Activated T-helper 1 cell treated with anti-CD3 and anti-CD28 coated beads, Interleukin-2, amount 50 U/mL, for 16 hours (primary cell): ENCODE results near the gene DLG2.
"Not testable (repeated sequence)": the region's sequence is repeated elsewhere in the genome, so short reads cannot be mapped to it uniquely, and the experiment has no call there.

Experiments
- DNase-seq, 2 donors: peaks; one replicate each; pipeline ENCODE4 v3.0.0-alpha.2; 2020; ENCODE audit warnings: low read depth in 1 of 2, low spot score in 1 of 2

DLG2 gene

DNA sequence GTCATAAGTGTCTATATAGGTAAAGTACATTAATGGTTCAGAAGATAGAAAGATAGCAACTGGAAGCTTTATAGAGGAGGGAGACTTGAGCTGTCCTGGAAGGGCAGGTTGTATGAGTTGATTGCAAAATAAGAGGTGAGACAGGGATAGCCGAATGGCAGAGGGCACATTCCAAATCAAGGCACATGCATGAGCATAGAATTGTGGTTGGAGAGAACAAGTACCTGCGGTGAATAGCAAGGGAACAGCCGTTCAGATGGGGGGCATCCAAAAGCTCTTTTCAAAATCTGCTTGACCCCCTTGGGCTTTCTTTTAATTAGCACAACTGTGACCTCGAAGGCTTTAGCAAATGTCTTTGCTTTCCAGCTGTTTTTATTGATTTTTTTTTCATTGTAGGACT lies 1868.0 kb downstream of the DLG2 start:
- no peak for DNase-seq

DNA sequence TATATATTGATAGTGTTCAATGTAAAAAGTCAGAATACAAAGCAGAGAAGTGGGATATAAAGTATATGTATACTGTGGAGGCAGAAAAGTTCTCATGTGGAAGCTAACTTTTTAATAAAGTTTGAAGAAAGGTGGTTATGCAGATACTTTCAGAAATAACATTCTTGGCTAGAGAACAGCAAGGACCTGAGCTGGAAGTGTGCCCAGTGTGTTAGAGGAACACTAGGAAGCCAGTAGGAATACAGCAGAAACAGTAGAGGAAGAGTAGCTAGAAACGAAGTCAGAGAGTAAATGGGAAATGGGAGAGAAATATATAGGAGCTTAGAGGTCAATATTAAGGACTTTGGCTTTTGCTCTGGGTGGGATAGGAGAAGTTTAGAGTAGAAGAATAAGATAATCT lies 1876.1 kb downstream of the DLG2 start:
- DNase-seq = no peak

DNA sequence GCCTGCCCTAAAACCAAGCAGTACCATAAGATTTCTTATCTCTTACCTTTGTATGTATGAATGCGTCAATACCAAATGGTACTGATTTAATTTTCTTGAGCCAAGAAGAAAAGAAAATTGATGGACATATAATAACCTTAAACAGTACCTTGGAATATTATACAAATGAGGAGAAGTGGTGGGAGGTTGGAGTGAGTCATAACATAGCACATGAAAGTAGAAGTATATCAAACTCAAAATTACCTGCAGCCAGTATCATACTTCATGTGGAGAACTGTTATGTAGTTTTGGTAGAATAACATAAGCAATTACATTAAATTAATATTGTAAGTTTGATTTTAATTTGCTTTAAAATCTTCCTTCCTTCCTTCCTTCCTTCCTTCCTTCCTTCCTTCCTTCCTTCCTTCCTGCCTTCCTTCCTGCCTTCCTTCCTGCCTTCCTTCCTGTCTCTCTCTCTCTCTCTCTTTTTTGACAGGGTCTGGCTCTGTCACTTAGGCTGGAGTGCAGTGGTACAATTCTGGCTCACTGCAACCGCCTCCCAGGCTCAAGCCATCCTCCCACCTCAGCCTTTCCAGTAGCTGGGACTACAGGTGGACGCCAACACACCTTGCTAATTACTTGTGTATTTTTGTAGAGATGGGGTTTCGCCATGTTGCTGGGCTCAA lies 1880.1 kb downstream of the DLG2 start:
- DNase-seq = no peak

DNA sequence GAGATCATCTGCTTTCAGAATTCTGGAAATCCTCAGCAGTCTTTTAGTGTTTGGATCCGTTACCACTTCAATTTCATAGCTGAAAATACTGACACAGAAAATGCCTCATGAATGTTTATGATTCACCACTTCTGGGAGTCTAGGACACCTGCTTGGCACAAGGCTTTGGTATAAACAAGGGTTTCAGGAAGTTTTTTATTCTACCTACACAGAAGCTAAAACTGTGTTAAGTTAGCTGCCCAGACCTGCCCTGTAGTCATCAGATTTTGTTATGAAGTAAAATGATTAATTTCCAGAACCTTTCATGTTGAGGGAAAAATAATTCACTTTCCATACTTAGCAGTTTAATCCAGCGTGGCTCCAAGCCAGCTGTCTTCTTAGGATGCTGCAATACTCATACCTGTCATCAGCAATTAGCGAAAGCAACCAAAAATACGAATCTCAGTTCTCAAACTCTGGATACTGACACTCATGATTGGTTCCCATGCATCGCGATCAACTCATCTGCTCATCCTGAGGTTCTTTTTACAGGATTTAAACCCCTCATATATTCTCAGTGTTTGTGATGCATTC lies 1882.4 kb downstream of the DLG2 start:
- no peak for DNase-seq

DNA sequence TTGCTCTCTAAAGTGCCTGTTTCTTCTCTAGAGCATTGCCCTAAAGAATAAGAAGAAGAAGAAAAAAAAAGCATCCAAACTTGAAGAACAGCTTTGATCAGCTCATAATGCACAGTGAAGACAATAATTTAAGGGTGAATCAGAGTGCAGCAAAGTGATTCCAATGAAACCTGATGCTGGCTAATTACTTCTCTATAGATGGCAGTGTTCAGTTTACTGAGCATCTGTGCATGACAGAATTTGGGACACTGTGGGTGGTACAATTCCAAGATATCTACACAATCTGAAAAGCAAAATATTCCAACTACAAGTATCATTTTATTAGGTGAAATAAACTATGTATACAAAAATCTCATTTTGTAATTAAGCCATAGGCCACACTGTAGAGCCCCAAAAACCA lies 1890.5 kb downstream of the DLG2 start:
- no peak for DNase-seq

DNA sequence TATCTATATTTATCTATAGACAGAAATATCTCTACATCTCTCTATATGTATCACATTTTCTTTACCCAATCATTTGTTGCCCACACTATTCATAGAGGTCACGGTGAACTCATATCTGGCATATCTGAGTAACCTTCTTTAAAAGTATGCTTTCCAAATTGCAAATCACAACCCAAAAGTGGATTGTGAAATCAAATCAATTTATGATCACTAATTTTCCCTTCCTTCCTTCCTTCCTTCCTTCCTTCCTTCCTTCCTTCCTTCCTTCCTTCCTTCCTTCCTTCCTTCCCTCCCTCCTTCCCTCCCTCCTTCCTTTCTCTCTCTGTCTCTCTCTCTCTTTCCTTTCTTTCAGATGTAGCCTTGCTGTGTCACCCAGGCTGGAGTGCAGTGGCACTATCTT lies 1893.0 kb downstream of the DLG2 start:
- DNase-seq = no peak

DNA sequence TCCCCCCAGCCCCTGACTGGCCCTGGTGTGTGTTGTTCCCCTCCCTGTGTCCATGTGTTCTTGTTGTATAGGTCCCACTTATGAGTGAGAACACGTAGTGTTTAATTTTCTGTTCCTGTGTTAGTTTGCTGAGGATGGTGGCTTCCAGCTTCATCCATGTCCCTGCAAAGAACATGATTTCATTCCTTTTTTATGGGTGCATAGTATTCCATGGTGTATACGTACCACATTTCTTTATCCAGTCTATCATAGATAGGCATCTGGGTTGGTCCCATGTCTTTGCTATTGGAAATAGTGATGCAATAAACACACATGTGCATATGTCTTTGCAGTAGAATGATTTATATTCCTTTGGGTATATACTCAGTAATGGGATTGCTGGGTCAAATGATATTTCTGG lies 1895.9 kb downstream of the DLG2 start:
- DNase-seq = not testable (repeated sequence)

DNA sequence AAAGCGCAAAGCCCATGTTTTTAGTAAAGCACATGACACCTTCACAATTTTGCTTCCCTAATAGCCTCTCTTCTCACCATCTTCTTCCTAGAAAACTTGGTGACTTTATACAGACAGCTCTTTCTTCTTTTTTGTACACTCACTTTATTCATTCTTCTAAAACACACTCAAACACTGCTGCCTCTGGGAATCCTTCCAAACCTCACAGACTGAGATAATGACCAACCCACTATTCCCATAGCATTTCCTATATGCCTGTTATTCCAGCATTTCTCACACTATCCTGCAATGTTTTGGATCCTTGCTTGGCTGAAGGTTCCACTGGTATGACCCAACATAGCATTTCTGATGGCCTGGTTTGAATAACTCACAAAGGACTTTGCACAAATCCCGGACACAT lies 1898.9 kb downstream of the DLG2 start:
- no peak for DNase-seq

DNA sequence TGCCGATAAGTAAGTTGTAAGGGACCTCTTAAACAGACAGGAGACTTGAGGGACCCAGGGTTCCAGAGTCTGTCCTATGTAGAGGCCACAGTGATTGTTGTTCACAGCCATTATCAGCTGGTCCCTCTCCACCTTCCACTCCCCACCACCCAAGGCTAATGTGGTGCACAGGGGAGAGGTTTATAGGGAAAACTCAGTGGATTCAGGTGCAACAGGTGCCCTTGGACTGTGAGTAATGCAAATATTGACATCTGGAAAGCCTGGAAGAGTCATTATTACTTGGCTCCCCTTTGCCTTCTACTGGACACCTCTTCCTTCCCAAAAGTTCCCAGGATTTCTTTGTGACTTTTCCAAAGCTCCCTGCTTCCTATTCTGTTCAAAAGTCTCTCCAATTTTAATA lies 1899.9 kb downstream of the DLG2 start:
- no peak for DNase-seq

DNA sequence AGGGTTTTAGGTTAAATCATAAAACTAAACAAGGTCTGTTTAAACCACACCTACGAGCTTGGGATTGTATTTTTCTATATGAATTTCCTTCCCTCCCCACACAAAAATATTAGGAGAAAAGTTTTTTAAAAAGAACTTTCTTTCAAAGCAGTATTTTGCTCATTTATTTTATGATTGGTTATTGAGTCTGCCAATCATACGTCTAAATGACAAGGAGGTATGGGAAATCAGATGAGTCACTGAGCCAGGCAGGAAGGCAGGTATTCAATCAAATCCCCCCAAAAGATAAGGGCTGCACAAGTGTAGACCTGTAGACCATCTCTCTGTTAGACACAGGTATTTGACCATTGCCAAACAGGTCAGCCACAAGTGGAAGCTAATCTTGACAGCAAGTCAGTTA lies 1900.8 kb downstream of the DLG2 start:
- DNase-seq = no peak

DNA sequence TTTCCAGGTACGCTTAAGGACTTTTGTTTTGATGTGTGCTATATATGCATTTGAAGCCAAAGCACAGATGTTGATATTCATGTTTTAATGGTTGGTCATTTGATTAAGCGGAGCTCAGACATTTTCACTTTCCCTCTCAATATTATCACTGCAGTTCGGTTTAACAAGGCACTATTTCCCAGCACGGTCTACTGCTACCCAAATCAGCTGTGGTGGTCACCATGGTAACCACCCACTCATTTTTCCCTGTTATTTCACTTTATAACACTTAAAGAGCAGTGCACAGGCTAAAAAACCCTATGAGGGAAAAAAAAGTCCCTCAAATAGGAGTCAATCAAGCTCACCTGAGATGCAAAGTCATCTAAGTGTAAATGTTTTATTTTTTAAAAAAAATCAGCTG lies 1901.4 kb downstream of the DLG2 start:
- DNase-seq = no peak

DNA sequence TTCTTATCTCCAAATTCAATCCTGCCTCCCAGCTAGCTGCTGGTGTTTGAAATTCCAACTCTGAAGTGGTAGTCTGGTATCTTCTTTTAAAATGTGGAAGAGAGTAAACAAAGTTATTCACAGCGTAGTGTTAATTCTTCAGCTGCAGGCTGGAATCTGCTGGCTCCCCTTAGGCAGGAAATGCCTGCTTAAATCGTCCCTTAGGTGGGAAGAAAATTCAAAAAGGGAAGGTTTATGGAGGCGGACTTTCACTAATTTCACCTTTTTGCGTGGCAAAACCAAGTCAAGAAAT lies 1901.9 kb downstream of the DLG2 start:
- no peak for DNase-seq

DNA sequence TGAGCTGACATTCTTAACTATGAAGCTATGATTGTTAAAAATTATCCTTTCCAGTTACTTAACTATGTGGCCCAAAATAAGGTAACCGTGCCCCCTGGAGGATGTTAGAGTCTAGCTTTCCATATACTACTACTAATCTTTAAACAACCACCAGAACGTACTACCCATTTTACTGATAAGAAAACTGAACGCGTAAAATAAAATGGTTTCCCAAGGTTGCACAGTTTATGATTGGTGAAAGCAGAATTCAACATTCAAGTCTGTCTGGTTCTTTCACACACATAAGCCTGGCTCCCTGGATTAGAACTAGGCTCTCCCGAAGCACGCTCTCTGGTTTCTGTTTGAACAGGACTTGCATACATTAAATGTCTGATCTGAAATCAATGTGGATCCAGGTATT lies 1903.1 kb downstream of the DLG2 start:
- no peak for DNase-seq

DNA sequence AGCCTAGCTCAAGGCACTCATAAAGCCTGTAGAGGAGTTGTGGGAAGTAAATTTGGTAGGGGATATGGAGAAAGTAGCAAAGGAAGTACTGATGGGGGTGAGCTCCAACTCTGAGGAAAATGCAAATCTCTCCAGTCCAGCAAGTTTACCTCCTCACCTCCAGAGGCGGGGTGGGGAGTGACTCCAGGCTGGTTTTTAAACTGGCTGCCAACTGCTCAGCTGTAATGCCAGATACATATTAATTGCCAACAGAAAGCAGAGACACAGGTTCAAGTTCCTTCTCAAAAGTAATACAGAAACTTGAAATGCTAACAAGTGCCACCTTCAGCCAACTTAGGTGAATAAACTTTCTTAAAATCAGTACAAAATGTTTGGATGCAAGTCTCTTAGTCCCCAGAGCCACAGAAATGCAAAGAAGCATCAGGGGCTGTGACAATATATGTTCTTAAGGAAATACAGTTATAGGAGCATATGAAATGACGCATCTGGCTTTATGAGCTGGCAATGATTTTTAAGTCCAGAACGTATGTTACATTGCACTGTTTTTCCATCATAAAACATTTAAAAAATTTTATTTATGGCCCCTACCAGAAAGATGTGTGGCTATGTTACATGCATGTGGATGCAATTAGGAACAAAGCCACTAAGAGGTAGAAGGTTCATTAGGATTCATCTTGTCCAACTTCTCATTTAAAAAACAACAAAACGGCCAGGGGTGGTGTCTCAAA lies 1904.6 kb downstream of the DLG2 start:
- DNase-seq = no peak

DNA sequence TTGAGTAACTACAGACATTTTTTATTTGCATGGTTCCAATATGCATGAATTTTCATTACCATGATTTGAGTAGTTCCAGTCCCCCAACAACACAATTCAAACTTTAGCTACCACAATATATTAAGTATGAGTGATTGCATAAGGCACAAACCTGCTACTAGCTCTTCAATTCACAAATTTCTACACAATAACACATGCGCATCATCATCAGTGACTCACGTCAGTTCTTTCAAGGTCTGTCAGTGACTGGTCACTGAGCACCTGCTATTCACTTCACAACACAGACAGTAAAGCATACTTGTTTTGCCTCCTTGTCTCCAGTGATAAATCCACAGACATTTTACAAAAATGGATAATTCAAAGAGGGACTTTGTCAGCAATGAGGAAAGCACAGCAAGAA lies 1905.9 kb downstream of the DLG2 start:
- no peak for DNase-seq

DNA sequence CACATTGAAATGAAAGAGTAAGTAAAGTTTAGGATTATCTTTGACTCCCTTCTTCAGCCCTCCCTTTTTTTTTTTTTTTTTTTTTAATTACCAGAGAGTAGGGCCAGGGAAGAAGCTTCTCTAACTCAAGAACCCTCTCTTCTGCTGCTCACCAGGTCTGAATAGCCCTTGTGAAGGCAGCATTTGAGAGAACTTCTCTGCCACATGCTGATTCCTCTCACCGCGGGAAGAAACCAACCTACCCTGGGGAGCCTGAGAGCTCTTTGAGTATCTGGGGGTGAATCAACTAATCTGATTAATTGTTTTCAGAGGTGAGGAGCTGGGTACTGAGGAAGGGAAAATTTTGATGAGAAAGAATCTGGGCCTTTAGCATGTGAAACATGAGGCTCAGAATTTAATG lies 1906.5 kb downstream of the DLG2 start:
- DNase-seq = no peak

DNA sequence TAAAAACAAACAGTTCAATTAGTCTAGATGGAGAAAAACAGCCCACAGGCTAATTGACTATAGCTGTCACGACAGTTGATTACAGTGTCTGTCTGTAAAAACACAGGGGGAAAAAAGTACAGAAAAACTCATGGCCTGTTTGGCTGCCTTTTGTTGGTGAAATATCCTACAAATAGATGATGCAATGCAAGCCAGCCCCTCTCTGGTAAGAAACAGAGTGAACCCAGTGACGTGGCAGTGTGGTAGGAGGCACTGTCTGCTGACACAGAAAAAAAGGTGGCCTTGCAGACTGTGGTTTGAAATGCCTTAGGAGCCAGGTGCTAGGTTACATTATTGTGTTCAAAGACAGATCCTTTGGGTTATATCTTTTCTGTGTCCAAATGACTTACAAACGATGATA lies 1909.6 kb downstream of the DLG2 start:
- DNase-seq = no peak

DNA sequence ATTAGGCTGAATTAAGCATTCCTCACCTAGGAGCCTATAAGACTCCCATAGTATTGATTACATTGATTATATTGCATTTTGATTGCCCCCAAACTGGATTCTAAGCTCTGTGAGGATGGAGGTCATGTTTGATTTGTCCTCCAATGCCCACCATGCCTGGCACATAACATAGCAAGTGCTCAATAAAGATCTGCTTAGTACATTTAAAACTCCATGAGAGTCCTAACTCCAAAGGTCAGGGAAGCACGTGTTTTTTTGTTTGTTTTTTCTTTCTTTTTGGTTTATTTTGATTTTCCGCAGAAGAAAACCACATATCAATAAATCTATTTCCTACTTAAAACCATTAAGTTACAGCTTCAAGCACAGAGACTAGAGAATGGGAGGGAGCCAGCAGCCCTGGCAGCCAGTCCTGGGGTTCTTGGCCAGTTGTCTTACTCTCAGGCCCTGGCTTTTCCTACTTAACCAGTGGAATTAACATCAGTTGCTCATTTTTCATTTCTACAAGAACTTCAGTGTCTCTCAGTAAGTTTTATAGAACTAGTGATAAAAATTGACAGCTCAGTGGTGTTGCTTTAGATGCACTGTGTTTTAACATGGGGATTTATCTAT lies 1911.1 kb downstream of the DLG2 start:
- DNase-seq = no peak

DNA sequence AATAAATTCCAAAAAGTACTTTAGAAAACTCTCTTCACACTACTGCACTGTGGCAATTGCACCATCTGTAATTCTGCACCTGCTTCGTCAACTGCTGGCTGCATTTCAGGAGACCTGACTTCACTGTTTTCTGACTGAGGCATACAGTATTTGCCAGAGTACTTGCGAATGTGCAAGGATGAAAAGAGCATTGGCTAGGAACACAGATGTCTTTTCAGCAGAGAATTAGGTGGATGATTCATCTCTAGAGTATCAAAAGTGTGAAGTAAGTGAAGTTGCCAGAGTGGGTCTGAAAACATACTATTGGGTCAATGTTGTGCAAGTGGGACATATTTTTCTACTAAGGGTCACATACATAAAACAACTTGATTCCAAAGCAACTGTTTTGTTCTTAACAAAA lies 1913.4 kb downstream of the DLG2 start:
- DNase-seq = no peak

DNA sequence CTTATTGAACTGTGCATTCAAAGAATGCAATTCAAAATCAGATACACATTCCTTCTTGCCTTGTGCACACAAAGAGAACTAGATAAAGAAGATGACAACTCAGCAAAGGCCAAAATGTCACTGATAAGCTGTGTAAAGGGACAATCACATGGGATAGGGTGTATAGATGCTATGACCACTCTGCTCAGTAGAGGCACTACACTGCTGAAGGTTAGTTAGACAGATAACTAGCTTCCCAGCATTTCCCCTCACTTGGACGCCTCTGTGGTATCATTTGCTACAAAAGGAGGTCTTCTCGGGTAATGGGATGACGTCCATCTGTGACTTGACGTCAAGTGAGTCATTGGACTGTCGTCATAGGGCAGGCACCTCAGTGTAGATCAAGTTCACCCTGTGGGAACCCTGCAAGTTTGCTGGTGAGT lies 1916.0 kb downstream of the DLG2 start:
- DNase-seq = no peak

DNA sequence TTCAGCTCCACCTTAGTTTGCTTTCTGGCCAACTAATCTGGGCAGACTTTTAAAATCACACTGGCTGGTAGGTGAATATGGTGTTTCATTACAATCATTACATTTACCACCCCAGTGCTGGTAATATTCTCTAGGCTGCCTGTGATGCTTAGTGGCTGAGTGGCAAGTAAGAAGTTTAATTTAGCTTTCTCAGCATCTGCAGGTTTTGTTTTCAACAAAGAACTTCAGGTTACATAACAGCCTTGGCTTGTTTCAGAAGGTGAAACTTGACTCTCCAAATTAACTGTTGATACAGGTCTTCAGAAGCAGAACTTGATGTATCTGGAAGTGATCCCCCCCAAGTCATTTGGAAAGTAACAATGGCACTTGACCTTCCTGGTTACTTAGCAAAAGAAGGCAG lies 1917.7 kb downstream of the DLG2 start:
- DNase-seq = no peak

DNA sequence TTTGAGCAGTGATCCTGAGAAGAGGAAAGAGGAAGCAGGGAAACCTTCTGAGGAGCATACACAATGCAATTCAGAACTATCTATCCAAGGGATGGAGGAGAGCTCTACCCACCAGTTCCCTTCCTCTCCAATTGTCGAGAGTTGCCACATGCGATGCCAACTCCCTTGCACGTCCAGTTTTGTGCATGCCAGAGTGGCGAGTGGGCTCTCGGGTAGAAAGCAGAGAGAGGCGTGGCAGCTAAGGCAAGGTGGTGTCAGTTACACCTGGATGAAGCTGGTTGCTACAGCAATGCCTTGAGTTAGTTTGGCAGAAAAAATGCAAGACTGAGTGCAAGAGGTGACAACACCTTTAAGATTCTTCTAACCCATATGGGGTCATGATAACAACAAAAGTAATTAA lies 1920.6 kb downstream of the DLG2 start:
- no peak for DNase-seq

DNA sequence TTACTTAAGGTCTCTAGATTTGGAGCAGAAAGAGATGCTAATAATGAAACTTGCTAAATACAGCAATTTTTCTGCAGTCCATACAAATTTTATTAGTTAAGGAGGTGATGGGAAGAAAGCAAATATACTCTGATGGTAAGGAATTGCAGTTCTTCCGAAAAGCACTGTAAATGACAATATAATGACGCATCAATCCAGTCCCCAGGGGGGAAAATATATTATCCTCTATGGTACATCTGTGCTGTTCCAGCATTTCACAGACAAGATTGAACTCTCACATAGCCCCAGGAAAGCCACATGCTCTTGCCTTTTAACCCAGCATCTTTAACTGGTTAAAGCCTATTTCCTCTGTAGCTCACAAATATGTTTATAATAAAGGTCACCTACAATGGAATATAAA lies 1924.3 kb downstream of the DLG2 start:
- no peak for DNase-seq
